Ascending aorta (tissue), 2 donors: ENCODE measurements around the gene FBXL13. TPM values are rescaled to one million over a fixed set of nuclear protein-coding genes. Genes with fewer than 3 reads are reported as not detected.

Source experiments
- DNase-seq, 2 donors: peaks; one replicate each; pipeline ENCODE4 v3.0.0-alpha.2; 2019; ENCODE audit warnings: low spot score in 2 of 2
- H3K27ac ChIP-seq, 2 donors: fragments of 200-600 bp; sonication (generic); one replicate each; pipeline ENCODE4 v1.5.1; 2016 to 2017; ENCODE audit warnings: mild to moderate bottlenecking in 1 of 2
- H3K27me3 ChIP-seq: fragments of 200-600 bp; sonication (generic); one replicate; pipeline ENCODE4 v1.5.1; 2017
- H3K36me3 ChIP-seq, 2 donors: fragments of 200-600 bp; sonication (generic); one replicate each; pipeline ENCODE4 v1.5.1; 2016
- H3K4me1 ChIP-seq, 2 donors: fragments of 200-600 bp; sonication (generic); one replicate each; pipeline ENCODE4 v1.5.1; 2016 to 2017; ENCODE audit warnings: mild to moderate bottlenecking in 1 of 2
- H3K4me3 ChIP-seq, 2 donors: fragments of 200-600 bp; sonication (generic); one replicate each; pipeline ENCODE4 v1.5.1; 2016 to 2017; ENCODE audit warnings: mild to moderate bottlenecking in 1 of 2
- H3K9me3 ChIP-seq, 2 donors: fragments of 200-600 bp; sonication (generic); one replicate each; pipeline ENCODE4 v1.5.1; 2016
- intact Hi-C: fragments of 100-400 bp; cut with DNase I; formaldehyde crosslinking; loops from one replicate; pipeline ENCODE4 v1.15.1; 2023
- total RNA-seq: library from RNA; depleted of rRNA; stranded (reverse); fragments of >200 nt; gene quantifications from one replicate; pipeline ENCODE4 v1.1.0, GENCODE V29; 2016
- TF ChIP-seq, protein P1 (sequence below), 3 experiments: fragments of 200-600 bp in 2 of 3; fragments of 450-650 bp in 1 of 3; sonication (generic) in 2 of 3; IDR thresholded peaks; one replicate each; pipeline ENCODE4 v1.5.1; 2016 to 2019; ENCODE audit warnings: antibody characterized with exemption in 3 of 3, mild to moderate bottlenecking in 1 of 3, moderate library complexity in 1 of 3

FBXL13 gene
- total RNA-seq, 1 donor from 2014 or later: 0.75 TPM

DNA sequence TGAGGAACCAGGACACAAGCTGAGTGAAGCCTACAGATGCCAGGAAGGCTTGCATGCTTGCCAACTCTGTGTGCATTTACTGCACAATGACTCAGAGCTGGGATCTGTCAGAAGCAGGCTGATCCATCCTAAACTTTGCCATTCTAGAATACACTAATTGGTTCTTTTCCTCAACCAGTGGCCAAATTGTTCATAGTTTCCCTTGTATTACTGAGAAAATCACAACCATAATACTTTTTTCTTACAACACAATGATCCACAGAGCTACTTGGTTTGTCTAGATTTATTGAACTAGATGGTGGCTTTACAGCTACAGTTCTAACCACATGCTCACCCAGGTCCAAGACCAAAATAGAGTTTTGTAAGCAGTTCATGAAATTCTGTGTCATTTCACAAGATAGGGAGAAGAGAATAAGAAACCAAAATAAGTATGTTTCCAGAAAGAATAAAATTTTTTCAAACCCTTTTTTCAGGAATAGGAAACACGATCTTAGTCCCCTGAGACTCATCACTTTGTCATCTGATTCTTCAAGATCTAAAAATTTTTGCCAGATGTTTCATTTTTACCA lies 182.8 kb downstream of the FBXL13 start:
- peak overlapping the region; percentile 14 to 39 for H3K27ac ChIP-seq
- peak; percentile 16 to 85 for DNase-seq
- no peaks in the 10 kb centered on the region for H3K27me3 ChIP-seq
- H3K4me1 ChIP-seq: peaks cover 9 to 55% of the 10 kb centered on the region in 2 donors
- TF ChIP-seq, protein P1, sequence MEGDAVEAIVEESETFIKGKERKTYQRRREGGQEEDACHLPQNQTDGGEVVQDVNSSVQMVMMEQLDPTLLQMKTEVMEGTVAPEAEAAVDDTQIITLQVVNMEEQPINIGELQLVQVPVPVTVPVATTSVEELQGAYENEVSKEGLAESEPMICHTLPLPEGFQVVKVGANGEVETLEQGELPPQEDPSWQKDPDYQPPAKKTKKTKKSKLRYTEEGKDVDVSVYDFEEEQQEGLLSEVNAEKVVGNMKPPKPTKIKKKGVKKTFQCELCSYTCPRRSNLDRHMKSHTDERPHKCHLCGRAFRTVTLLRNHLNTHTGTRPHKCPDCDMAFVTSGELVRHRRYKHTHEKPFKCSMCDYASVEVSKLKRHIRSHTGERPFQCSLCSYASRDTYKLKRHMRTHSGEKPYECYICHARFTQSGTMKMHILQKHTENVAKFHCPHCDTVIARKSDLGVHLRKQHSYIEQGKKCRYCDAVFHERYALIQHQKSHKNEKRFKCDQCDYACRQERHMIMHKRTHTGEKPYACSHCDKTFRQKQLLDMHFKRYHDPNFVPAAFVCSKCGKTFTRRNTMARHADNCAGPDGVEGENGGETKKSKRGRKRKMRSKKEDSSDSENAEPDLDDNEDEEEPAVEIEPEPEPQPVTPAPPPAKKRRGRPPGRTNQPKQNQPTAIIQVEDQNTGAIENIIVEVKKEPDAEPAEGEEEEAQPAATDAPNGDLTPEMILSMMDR (IDR thresholded peaks at IDR 0.05): no peak
- no peaks in the 10 kb centered on the region for H3K36me3 ChIP-seq
- no peak overlapping the region for H3K4me3 ChIP-seq
- H3K9me3 ChIP-seq: no peaks in the 10 kb centered on the region
- intact Hi-C loops: loop anchor here (2.0 to 5.0 kb wide), 2 partner anchors 99 to 181 kb away; partner anchors contain the start of gene FBXL13

DNA sequence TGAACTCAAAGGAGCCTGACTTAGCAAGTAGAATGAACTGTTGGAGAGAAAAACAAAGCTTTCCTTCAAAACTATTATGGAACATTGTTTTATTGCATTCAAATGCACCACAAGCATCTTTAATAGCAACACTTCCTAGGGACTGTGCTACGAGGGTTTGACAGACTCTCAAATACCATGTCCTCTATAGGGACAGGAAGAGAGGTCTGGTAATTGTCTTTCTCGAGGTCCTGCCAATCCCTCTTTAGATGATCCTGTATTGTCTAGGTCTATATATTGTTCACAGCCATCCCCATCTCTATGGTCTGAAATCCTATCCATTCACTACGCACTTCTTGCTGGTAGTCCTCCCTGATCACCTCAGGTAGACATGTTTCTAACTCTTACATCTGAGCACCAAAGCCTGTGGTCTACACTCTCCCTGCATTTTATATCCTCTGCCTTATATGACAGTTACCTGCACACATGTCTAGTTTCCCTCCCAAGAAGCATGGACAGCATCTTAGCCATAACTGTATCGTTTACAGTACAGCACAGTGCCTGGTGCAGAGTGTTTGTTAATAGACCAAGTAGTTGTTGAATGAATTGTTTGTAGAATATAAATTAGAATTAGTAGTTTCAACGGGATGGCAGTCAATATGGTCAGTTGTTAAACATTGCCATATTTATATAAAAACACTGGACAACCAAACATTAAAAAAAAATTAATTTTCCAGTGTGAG lies 183.5 kb downstream of the FBXL13 start:
- intact Hi-C loops: loop anchor here (2.0 to 5.0 kb wide), 2 partner anchors 100 to 181 kb away; partner anchors contain the start of gene FBXL13
- no peak overlapping the region for H3K4me3 ChIP-seq
- H3K36me3 ChIP-seq: no peaks in the 10 kb centered on the region
- H3K9me3 ChIP-seq: no peaks in the 10 kb centered on the region
- TF ChIP-seq, protein P1 (IDR thresholded peaks at IDR 0.05): no peak
- no peaks in the 10 kb centered on the region for H3K27me3 ChIP-seq
- DNase-seq: no peak
- peak overlapping the region in 1 of 2 donors; percentile 63 for H3K27ac ChIP-seq
- peaks cover 9 to 48% of the 10 kb centered on the region in 2 donors for H3K4me1 ChIP-seq

DNA sequence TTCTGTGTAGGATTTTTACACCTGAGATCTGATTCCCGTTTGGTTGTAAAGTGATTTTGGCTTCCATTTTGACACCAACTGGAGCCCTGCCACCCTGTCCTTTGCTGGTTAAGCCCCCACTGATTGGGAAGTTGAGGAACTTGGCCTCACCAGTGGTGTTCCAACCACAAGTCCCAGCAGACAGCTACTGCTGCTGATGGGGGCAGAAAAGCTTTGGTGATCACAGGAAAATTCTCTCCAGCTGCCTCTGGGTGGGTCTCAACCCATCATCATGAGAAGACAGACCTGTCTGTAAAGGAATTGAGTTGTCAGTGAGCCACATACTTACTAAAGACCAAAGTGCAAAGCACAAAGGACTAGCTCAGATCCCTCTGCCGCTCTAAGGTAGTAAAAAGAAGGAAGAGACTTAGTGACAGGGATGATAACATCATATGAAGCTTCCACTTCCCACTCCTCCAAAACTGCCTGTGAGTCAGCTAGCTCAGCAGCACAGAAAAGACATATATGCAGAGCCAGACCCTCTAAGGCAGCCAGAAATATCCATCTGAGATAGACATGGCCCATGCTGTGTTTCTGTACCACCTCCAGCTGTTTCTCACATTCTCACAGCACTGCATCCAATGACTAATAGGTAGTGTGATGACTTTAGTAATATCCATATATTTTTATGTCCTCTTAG lies 184.2 kb downstream of the FBXL13 start:
- Histone ChIP-seq H3K36me3 (no peaks in the 10 kb centered on the region), H3K4me3 (no peak overlapping the region), H3K27me3 (no peaks in the 10 kb centered on the region), H3K4me1 (peaks cover 9 to 44% of the 10 kb centered on the region in 2 donors), H3K9me3 (no peaks in the 10 kb centered on the region), H3K27ac (peak overlapping the region; percentile 38 to 63)
- intact Hi-C loops: loop anchor here (2.0 to 5.0 kb wide), 2 partner anchors 100 to 182 kb away; partner anchors contain the start of gene FBXL13
- TF ChIP-seq, protein P1 (IDR thresholded peaks at IDR 0.05): no peak
- DNase-seq: no peak

DNA sequence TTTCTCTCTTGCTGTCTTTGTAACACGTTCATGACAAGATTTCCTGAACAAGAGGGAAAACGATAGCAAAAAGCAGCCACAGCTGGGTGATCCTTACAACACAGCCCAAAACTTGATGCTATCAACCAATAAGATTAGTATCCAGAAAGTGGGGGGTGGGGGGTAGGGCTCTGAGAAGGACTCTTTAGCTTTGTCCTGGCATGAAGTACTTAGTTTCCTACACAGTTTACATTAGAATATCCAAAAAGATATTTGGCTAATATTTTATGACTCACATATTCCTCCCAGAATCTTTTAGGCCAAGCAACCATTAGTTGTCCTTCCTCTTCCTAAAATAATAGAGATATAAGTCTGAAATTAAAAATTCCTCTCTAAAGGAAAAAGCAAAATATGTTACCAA lies 184.7 kb downstream of the FBXL13 start:
- Histone ChIP-seq H3K4me1 (peaks cover 5 to 39% of the 10 kb centered on the region in 2 donors), H3K27me3 (no peaks in the 10 kb centered on the region), H3K36me3 (no peaks in the 10 kb centered on the region), H3K9me3 (no peaks in the 10 kb centered on the region), H3K27ac (peak overlapping the region; percentile 38 to 63), H3K4me3 (no peak overlapping the region)
- TF ChIP-seq, protein P1 (IDR thresholded peaks at IDR 0.05): no peak
- intact Hi-C loops: loop anchor here (2.0 to 5.0 kb wide), 2 partner anchors 101 to 182 kb away; partner anchors contain the start of gene FBXL13
- DNase-seq: no peak

DNA sequence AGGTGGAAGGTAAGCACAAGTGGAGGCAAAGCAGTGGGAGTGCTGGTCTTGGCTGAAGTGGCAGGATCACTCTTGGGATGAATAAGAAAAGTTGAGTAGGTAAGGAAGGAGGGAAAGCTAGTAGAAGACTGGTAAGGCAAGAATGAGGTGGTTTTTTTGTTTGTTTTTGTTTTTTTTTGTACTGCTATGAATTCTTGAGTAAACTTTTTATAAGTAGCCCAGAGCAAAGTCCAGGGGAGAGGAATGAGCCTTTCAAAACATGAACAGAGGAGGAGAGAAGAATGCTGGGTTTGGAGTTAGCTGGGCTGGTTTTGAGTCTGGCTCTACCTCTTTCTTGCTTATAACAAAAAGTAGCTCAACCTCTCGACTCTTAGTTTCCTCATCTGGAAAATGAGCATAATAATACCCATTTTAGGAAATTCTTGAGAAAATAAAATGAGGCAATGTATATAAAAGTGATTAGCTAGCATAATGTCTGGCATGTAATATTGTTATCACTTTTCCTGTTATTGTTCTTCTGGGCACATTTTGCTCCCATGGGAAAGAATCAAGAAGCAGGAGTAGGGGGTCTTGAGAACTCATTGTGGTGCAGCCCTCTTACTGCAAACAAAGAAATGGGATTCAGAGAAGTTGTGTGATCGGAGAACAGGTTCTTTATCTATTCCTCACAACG lies 185.9 kb downstream of the FBXL13 start:
- Histone ChIP-seq H3K27me3 (no peaks in the 10 kb centered on the region), H3K4me1 (peaks cover 5 to 30% of the 10 kb centered on the region in 2 donors), H3K36me3 (no peaks in the 10 kb centered on the region), H3K4me3 (no peak overlapping the region), H3K27ac (no peak overlapping the region), H3K9me3 (no peaks in the 10 kb centered on the region)
- intact Hi-C loops: no loop called here
- TF ChIP-seq, protein P1 (IDR thresholded peaks at IDR 0.05): no peak
- no peak for DNase-seq
